SU-DHL-6 (cell line): ENCODE measurements around the gene SETD1A.

Source experiments
- CTCF ChIP-seq: fragments of 200-600 bp; sonication (generic); IDR thresholded peaks from one replicate; pipeline ENCODE4 v1.5.1; 2017; ENCODE audit warnings: antibody characterized with exemption, mild to moderate bottlenecking, low read length, moderate library complexity; ENCODE audit not compliant: insufficient read depth, poor library complexity, severe bottlenecking
- EZH2phosphoT487 ChIP-seq: fragments of 200-600 bp; sonication (generic), shearing (Covaris generic); conservative IDR thresholded peaks from 2 replicates; pipeline ENCODE4 v1.6.1; 2018; ENCODE audit warnings: mild to moderate bottlenecking, antibody characterized with exemption, low read length, moderate library complexity, mixed read lengths

GRCh38 chr16:30974348-30974747, 16.8 kb downstream of the SETD1A start:
- TF ChIP-seq EZH2phosphoT487 (no peak), CTCF (no peak)
